ENCODE measurements around the gene COL18A1. TPM values are rescaled to one million over a fixed set of nuclear protein-coding genes. Genes with fewer than 3 reads are reported as not detected.

COL18A1 gene
- polyA plus RNA-seq, 2 of the 4 experiments (the other 2 are of a cell fraction): 17.3 to 88.4 TPM

- TF ChIP-seq RAD21 (conservative IDR thresholded peaks at IDR 0.05 in 1 of 2, IDR thresholded peaks at IDR 0.05 in 1 of 2): no peak
These were observed 13.0 kb upstream of the COL18A1 start (continued) for GRCh38 chr21:45391743-45392572.

- H3K27ac ChIP-seq: no peak overlapping the region
- CTCF ChIA-PET: interaction anchor here (0.8 kb wide), 1 partner anchor 84 kb away, joined by 5 read pairs; no protein-coding TSS in a partner anchor
- WGBS (ENCODE audit: missing lambda C conversion rate): 96% methylated on average over 4 of the region's 14 CpGs
These were observed 12.4 kb upstream of the COL18A1 start for GRCh38 chr21:45392573-45392971.

GRCh38 chr21:45393021-45393420, 11.9 kb upstream of the COL18A1 start:
- no peak for TF ChIP-seq HMGXB4 (CRISPR knock-in tag; IDR thresholded peaks at IDR 0.05; ENCODE audit: borderline replicate concordance)
- no peak for TF ChIP-seq BCL3 (IDR thresholded peaks at IDR 0.05)
- no peak for TF ChIP-seq KDM1A (IDR thresholded peaks at IDR 0.05; ENCODE audit: low read depth)
- no peak for TF ChIP-seq FOSB (CRISPR knock-in tag; IDR thresholded peaks at IDR 0.05)
- TF ChIP-seq CHD2 (IDR thresholded peaks at IDR 0.05; ENCODE audit: low read length, partially characterized antibody): no peak
- no peak for TF ChIP-seq RAD21 (conservative IDR thresholded peaks at IDR 0.05 in 1 of 2, IDR thresholded peaks at IDR 0.05 in 1 of 2)
- no peak for TF ChIP-seq RCOR1 (IDR thresholded peaks at IDR 0.05; ENCODE audit: low read depth, low read length)
- no peak for TF ChIP-seq NR3C1 (IDR thresholded peaks at IDR 0.05)
- no peak for TF ChIP-seq TP53 (CRISPR knock-in tag; IDR thresholded peaks at IDR 0.05)
- no peak for TF ChIP-seq CBX2 (IDR thresholded peaks at IDR 0.05; ENCODE audit: borderline replicate concordance, low read depth)
- no peak for TF ChIP-seq FOSL2 (IDR thresholded peaks at IDR 0.05)
- no peak for TF ChIP-seq FOSL2 (CRISPR knock-in tag; IDR thresholded peaks at IDR 0.05)
- no peak for TF ChIP-seq NPAS2 (CRISPR knock-in tag; IDR thresholded peaks at IDR 0.05; ENCODE audit: borderline replicate concordance)
- no peak for TF ChIP-seq CHD4 (IDR thresholded peaks at IDR 0.05; ENCODE audit: borderline replicate concordance)
- no peak for TF ChIP-seq KDM5A (IDR thresholded peaks at IDR 0.05)
- no peak for TF ChIP-seq MAX (IDR thresholded peaks at IDR 0.05)
- no peak for TF ChIP-seq JUN (IDR thresholded peaks at IDR 0.05)
- TF ChIP-seq SMC3 (IDR thresholded peaks at IDR 0.05): no peak
- ATAC-seq (no peak), FAIRE-seq (no peak), DNase-seq (ENCODE audit: low read depth in 1 of 2, low spot score in 1 of 2) (no peak)
- Histone ChIP-seq H3K4me1 (no peaks in the 10 kb centered on the region), H3K27ac (no peak overlapping the region), H3K9me3 (no peaks in the 10 kb centered on the region), H3K4me3 (no peak overlapping the region), H3K4me2 (no peak overlapping the region)
- 93% methylated on average over 24 of the region's 26 CpGs for WGBS (ENCODE audit: missing lambda C conversion rate)
- POLR2A ChIA-PET: no interaction called here
- CTCF ChIA-PET: no interaction called here

More at GRCh38 chr21:45392573-45392971, 12.4 kb upstream of the COL18A1 start:
- POLR2A ChIA-PET: no interaction called here
- no peak overlapping the region for H3K4me2 ChIP-seq
- no peak for DNase-seq (ENCODE audit: low read depth in 1 of 2, low spot score in 1 of 2)
- H3K4me1 ChIP-seq: peaks cover 2% of the 10 kb centered on the region; the same call in 2 of the 3 replicates
- TF ChIP-seq KDM1A (IDR thresholded peaks at IDR 0.05; ENCODE audit: low read depth) (no peak), SREBF2 (IDR thresholded peaks at IDR 0.05) (no peak), SMC3 (IDR thresholded peaks at IDR 0.05) (no peak), ELK1 (IDR thresholded peaks at IDR 0.05; ENCODE audit: low read depth, low read length) (no peak), FOXS1 (CRISPR knock-in tag; IDR thresholded peaks at IDR 0.05) (no peak), PBX3 (IDR thresholded peaks at IDR 0.05) (no peak), POLR2AphosphoS2 (conservative IDR thresholded peaks at IDR 0.05; ENCODE audit: low read length) (no peak), KDM5A (IDR thresholded peaks at IDR 0.05) (no peak), CEBPB (IDR thresholded peaks at IDR 0.05) (no peak), TFCP2L1 (CRISPR knock-in tag; IDR thresholded peaks at IDR 0.05) (no peak)
- FAIRE-seq: no peak
- H3K9me3 ChIP-seq: no peaks in the 10 kb centered on the region
- H3K4me3 ChIP-seq: no peak overlapping the region
- no peak for ATAC-seq

Measured in A549 (cell line).